Measurements from ENCODE around the gene MID1IP1. TPM values are rescaled to one million over a fixed set of nuclear protein-coding genes. Genes with fewer than 3 reads are reported as not detected.

MID1IP1 gene
- total and polyA plus RNA-seq, 10 of the 15 experiments (the other 5 are each of a cell fraction or from before 2014, with no cell fraction given) = 0.21 to 62.2 (median 14.6) TPM

DNA sequence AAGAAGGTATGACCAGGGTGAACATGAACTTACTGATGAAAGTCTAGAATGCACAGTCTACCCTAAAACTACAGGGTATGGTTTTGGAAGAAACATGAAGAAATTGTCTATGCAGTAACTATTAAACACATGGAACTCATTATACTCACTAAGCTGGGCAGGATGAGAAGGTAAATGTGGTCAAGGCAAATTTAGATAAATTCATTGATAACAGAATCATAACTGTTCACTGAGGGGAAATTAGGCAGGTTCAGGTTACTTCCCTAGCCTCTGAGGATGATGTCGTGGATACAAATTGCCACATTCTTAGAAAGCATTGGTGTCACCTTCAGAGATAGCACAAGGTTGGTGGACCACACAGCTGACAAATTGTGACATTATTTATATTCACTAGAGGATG, 40.4 kb upstream of the MID1IP1 start:
- no peaks in the 10 kb centered on the region for H3K27me3 ChIP-seq (replicated peaks in 1 of 2; ENCODE audit: control insufficient read depth in 2 of 2, insufficient read depth in 2 of 2, low read length in 1 of 2)
- ChIA-PET CTCF (no interaction called here), RAD21 (ENCODE audit: unreplicated experiment) (no interaction called here), POLR2A (no interaction called here), SMC1A (ENCODE audit: uncharacterized antibody, unreplicated experiment) (no interaction called here)
- no peaks in the 10 kb centered on the region for H3K79me2 ChIP-seq (ENCODE audit: control insufficient read depth, insufficient read depth, low read length)
- WGBS (ENCODE audit: insufficient coverage, insufficient replicate concordance, low lambda C conversion rate, missing lambda C conversion rate) = 0% methylated on average over 1 of the region's 1 CpG
- ATAC-seq (no peak), FAIRE-seq (no peak), DNase-seq (ENCODE audit: low read depth, low spot score) (no peak)
- no peaks in the 10 kb centered on the region for H3K4me1 ChIP-seq (ENCODE audit: control insufficient read depth, insufficient read depth, low read length)
- no peaks in the 10 kb centered on the region; the same call in 2 of the 3 replicates for H3K9me3 ChIP-seq (replicated peaks; ENCODE audit: control insufficient read depth, insufficient read depth, low read length)
- H3K4me2 ChIP-seq (ENCODE audit: control insufficient read depth, insufficient read depth) = no peak overlapping the region
- no peak overlapping the region for H3K4me3 ChIP-seq
- H3K27ac ChIP-seq (ENCODE audit: control insufficient read depth, insufficient read depth) = no peak overlapping the region
- no peaks in the 10 kb centered on the region for H4K20me1 ChIP-seq (ENCODE audit: control insufficient read depth, insufficient read depth)
- in situ Hi-C loops (cut with MboI) (no loop called here), intact Hi-C loops (cut with micrococcal nuclease; ENCODE audit: unreplicated experiment) (no loop called here)
- H3K36me3 ChIP-seq (ENCODE audit: control insufficient read depth in 2 of 2, insufficient read depth in 2 of 2, low read length in 1 of 2) = no peaks in the 10 kb centered on the region
- no peak overlapping the region for H2AFZ ChIP-seq (ENCODE audit: control insufficient read depth, low read depth, low read length)
- TF ChIP-seq NFYB (IDR thresholded peaks at IDR 0.05; ENCODE audit: insufficient read depth, low read depth, low read length) (no peak), MTA3 (IDR thresholded peaks at IDR 0.05; ENCODE audit: borderline replicate concordance, low read length) (no peak), PAX5 (IDR thresholded peaks at IDR 0.05; ENCODE audit: borderline replicate concordance, low read depth, low read length) (no peak), SMAD5 (IDR thresholded peaks at IDR 0.05; ENCODE audit: low read depth) (no peak), NR2C1 (IDR thresholded peaks at IDR 0.05) (no peak), ZNF207 (IDR thresholded peaks at IDR 0.05; ENCODE audit: borderline replicate concordance) (no peak), EGR1 (IDR thresholded peaks at IDR 0.05; ENCODE audit: borderline replicate concordance in 1 of 2, low read depth in 2 of 2, low read length in 2 of 2) (no peak), STAT3 (IDR thresholded peaks at IDR 0.05; ENCODE audit: low read depth, low read length) (no peak), SMC3 (IDR thresholded peaks at IDR 0.05; ENCODE audit: borderline replicate concordance, low read length) (no peak)
- TF ChIP-seq, protein P1, sequence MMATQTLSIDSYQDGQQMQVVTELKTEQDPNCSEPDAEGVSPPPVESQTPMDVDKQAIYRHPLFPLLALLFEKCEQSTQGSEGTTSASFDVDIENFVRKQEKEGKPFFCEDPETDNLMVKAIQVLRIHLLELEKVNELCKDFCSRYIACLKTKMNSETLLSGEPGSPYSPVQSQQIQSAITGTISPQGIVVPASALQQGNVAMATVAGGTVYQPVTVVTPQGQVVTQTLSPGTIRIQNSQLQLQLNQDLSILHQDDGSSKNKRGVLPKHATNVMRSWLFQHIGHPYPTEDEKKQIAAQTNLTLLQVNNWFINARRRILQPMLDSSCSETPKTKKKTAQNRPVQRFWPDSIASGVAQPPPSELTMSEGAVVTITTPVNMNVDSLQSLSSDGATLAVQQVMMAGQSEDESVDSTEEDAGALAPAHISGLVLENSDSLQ (IDR thresholded peaks at IDR 0.05) = no peak
- TF ChIP-seq, protein P2, sequence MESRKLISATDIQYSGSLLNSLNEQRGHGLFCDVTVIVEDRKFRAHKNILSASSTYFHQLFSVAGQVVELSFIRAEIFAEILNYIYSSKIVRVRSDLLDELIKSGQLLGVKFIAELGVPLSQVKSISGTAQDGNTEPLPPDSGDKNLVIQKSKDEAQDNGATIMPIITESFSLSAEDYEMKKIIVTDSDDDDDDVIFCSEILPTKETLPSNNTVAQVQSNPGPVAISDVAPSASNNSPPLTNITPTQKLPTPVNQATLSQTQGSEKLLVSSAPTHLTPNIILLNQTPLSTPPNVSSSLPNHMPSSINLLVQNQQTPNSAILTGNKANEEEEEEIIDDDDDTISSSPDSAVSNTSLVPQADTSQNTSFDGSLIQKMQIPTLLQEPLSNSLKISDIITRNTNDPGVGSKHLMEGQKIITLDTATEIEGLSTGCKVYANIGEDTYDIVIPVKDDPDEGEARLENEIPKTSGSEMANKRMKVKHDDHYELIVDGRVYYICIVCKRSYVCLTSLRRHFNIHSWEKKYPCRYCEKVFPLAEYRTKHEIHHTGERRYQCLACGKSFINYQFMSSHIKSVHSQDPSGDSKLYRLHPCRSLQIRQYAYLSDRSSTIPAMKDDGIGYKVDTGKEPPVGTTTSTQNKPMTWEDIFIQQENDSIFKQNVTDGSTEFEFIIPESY (IDR thresholded peaks at IDR 0.05) = no peak
- TF ChIP-seq, protein P3, sequence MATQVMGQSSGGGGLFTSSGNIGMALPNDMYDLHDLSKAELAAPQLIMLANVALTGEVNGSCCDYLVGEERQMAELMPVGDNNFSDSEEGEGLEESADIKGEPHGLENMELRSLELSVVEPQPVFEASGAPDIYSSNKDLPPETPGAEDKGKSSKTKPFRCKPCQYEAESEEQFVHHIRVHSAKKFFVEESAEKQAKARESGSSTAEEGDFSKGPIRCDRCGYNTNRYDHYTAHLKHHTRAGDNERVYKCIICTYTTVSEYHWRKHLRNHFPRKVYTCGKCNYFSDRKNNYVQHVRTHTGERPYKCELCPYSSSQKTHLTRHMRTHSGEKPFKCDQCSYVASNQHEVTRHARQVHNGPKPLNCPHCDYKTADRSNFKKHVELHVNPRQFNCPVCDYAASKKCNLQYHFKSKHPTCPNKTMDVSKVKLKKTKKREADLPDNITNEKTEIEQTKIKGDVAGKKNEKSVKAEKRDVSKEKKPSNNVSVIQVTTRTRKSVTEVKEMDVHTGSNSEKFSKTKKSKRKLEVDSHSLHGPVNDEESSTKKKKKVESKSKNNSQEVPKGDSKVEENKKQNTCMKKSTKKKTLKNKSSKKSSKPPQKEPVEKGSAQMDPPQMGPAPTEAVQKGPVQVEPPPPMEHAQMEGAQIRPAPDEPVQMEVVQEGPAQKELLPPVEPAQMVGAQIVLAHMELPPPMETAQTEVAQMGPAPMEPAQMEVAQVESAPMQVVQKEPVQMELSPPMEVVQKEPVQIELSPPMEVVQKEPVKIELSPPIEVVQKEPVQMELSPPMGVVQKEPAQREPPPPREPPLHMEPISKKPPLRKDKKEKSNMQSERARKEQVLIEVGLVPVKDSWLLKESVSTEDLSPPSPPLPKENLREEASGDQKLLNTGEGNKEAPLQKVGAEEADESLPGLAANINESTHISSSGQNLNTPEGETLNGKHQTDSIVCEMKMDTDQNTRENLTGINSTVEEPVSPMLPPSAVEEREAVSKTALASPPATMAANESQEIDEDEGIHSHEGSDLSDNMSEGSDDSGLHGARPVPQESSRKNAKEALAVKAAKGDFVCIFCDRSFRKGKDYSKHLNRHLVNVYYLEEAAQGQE (IDR thresholded peaks at IDR 0.05; ENCODE audit: low read depth, low read length) = no peak
- TF ChIP-seq, protein P4, sequence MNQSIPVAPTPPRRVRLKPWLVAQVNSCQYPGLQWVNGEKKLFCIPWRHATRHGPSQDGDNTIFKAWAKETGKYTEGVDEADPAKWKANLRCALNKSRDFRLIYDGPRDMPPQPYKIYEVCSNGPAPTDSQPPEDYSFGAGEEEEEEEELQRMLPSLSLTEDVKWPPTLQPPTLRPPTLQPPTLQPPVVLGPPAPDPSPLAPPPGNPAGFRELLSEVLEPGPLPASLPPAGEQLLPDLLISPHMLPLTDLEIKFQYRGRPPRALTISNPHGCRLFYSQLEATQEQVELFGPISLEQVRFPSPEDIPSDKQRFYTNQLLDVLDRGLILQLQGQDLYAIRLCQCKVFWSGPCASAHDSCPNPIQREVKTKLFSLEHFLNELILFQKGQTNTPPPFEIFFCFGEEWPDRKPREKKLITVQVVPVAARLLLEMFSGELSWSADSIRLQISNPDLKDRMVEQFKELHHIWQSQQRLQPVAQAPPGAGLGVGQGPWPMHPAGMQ (IDR thresholded peaks at IDR 0.05; ENCODE audit: borderline replicate concordance) = no peak
- TF ChIP-seq, protein P5, sequence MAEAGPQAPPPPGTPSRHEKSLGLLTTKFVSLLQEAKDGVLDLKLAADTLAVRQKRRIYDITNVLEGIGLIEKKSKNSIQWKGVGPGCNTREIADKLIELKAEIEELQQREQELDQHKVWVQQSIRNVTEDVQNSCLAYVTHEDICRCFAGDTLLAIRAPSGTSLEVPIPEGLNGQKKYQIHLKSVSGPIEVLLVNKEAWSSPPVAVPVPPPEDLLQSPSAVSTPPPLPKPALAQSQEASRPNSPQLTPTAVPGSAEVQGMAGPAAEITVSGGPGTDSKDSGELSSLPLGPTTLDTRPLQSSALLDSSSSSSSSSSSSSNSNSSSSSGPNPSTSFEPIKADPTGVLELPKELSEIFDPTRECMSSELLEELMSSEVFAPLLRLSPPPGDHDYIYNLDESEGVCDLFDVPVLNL (IDR thresholded peaks at IDR 0.05; ENCODE audit: low read depth, low read length) = no peak
- no TSS peak for BruUV-seq (replicated peaks)
- H3K9ac ChIP-seq (ENCODE audit: control insufficient read depth, insufficient read depth, low read length) = no peak overlapping the region
